ENCODE measurements around the gene MORN1. TPM values are rescaled to one million over a fixed set of nuclear protein-coding genes. Genes with fewer than 3 reads are reported as not detected.

The MORN1 gene
- total RNA-seq, 4 donors from 2014 or later: 3.0 to 34.0 (median 12.5) TPM

DNA sequence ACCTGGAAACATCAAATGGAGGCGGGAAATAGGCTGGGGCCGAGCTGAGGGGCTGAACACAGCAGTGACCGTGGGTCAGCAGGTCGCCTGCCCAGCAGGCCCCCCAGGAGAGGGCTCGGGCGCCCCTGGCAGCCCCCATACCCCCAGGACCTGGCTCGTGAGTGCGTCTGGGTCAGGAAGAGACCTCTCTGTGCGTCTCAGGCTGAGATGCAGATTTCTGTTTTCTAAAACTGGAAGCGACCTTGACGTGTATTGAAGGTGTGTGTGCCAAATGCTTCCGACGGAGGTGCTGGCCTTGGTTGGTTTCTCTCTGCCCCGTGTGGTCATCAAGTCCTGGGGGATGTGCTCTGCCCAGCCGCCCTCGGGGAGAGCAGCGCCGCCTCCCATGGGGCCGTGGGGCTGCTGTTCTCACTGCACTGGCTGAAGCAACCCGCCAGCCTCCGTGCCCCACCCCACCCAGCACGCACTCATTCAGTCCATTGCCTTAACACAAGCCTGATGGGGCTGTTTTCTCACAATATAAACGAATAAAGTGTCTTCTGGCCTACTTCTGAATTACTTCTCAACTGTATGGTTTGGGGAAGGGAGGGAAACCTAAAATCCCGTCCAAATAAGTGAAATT, 13.6 kb upstream of the MORN1 start:
- Histone ChIP-seq H3K36me3 (peaks cover 0 to 42% (median 9%) of the 10 kb centered on the region in 4 donors), H3K4me1 (no peaks in the 10 kb centered on the region), H3K27me3 (no peaks in the 10 kb centered on the region), H3K27ac (no peak overlapping the region), H3K4me3 (no peak overlapping the region), H3K9me3 (no peaks in the 10 kb centered on the region)
- in situ Hi-C loops (cut with MboI; ENCODE audit: low pct_ligation_motif_present in 1 of 4, low pct_unique_long_range_greater_than_20kb in 1 of 4, low sequenced_read_pairs in 3 of 4): loop anchor here in 2 of 4 donors (25.0 kb wide), 2 partner anchors 157 to 232 kb away; partner anchors contain the start of genes MMEL1 (in 1 of the 2) and TNFRSF14 (in 1 of the 2)
- no peak for DNase-seq
- intact Hi-C loops (cut with DNase I; ENCODE audit: low total_unique reads): no loop called here
- WGBS, 2 donors (ENCODE audit: low coverage in 1 of 2): 83 to 84% methylated on average over 5 to 24 of the region's 24 CpGs
- TF ChIP-seq, protein P1, sequence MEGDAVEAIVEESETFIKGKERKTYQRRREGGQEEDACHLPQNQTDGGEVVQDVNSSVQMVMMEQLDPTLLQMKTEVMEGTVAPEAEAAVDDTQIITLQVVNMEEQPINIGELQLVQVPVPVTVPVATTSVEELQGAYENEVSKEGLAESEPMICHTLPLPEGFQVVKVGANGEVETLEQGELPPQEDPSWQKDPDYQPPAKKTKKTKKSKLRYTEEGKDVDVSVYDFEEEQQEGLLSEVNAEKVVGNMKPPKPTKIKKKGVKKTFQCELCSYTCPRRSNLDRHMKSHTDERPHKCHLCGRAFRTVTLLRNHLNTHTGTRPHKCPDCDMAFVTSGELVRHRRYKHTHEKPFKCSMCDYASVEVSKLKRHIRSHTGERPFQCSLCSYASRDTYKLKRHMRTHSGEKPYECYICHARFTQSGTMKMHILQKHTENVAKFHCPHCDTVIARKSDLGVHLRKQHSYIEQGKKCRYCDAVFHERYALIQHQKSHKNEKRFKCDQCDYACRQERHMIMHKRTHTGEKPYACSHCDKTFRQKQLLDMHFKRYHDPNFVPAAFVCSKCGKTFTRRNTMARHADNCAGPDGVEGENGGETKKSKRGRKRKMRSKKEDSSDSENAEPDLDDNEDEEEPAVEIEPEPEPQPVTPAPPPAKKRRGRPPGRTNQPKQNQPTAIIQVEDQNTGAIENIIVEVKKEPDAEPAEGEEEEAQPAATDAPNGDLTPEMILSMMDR (IDR thresholded peaks at IDR 0.05): no peak
- no peak for TF ChIP-seq POLR2A (IDR thresholded peaks at IDR 0.05)
- TF ChIP-seq POLR2AphosphoS5 (IDR thresholded peaks at IDR 0.05): no peak
- no peak for TF ChIP-seq EP300 (IDR thresholded peaks at IDR 0.05; ENCODE audit: low read depth)

DNA sequence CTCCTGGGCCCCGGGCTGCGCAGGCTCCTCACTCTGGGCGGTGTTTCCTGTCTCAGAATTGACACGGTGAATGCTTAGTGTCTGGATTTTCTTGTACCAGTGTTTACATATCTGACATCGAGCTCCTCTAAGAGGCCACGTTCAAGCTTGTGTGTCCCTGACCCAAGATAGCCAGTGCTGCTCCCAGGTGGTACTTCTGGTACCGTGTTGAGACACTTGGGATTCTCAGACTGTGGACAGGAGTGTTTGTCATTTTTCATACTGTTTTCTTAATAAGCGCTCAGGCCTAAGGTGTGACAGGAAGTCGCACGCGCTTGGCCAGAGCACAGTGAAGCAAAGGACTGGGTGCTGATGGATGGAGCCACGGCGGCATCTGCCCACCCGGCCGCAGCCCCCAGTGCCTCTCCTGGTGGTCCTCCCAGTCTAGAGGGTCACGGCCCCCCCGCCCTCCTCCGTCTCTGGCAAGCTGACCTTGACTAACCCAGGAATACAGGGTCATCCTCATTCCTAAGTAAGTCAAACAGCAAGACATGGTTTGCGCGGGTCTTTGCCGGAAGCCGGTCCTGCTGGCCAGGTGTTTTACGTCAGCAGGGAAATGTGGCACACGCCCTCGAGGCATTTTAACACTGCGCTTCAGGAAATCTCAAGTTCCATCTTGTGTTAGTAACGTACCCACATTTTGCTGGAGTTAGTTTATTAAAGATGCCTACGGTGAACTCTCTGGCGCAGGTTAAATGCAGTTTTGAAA, 13.0 kb upstream of the MORN1 start:
- Histone ChIP-seq H3K36me3 (peaks cover 0 to 46% (median 11%) of the 10 kb centered on the region in 4 donors), H3K4me3 (no peak overlapping the region), H3K27me3 (no peaks in the 10 kb centered on the region), H3K27ac (no peak overlapping the region), H3K4me1 (no peaks in the 10 kb centered on the region), H3K9me3 (no peaks in the 10 kb centered on the region)
- TF ChIP-seq POLR2AphosphoS5 (IDR thresholded peaks at IDR 0.05) (no peak), POLR2A (IDR thresholded peaks at IDR 0.05) (no peak), EP300 (IDR thresholded peaks at IDR 0.05; ENCODE audit: low read depth) (no peak)
- TF ChIP-seq, protein P1 (IDR thresholded peaks at IDR 0.05): no peak
- in situ Hi-C loops (cut with MboI; ENCODE audit: low pct_ligation_motif_present in 1 of 4, low pct_unique_long_range_greater_than_20kb in 1 of 4, low sequenced_read_pairs in 3 of 4) (loop anchor here in 2 of 4 donors (25.0 kb wide), 2 partner anchors 158 to 233 kb away; partner anchors contain the start of genes MMEL1 (in 1 of the 2) and TNFRSF14 (in 1 of the 2)), intact Hi-C loops (cut with DNase I; ENCODE audit: low total_unique reads) (no loop called here)
- no peak for DNase-seq
- 78% methylated on average over 29 of the region's 29 CpGs; no CpG with 5 or more reads in 1 of the 2 donors for WGBS, 2 donors (ENCODE audit: low coverage in 1 of 2)

- H3K27me3 ChIP-seq: no peaks in the 10 kb centered on the region
- 85% methylated on average over 19 of the region's 19 CpGs; no CpG with 5 or more reads in 1 of the 2 donors for WGBS, 2 donors (ENCODE audit: low coverage in 1 of 2)
- H3K27ac ChIP-seq: no peak overlapping the region
- H3K36me3 ChIP-seq: peaks cover 0 to 49% (median 13%) of the 10 kb centered on the region in 4 donors
- in situ Hi-C loops (cut with MboI; ENCODE audit: low pct_ligation_motif_present in 1 of 4, low pct_unique_long_range_greater_than_20kb in 1 of 4, low sequenced_read_pairs in 3 of 4): loop anchor here in 2 of 4 donors (25.0 kb wide), 2 partner anchors 159 to 234 kb away; partner anchors contain the start of genes MMEL1 (in 1 of the 2) and TNFRSF14 (in 1 of the 2)
- intact Hi-C loops (cut with DNase I; ENCODE audit: low total_unique reads): no loop called here
- TF ChIP-seq EP300 (IDR thresholded peaks at IDR 0.05; ENCODE audit: low read depth) (no peak), POLR2AphosphoS5 (IDR thresholded peaks at IDR 0.05) (no peak), POLR2A (IDR thresholded peaks at IDR 0.05) (no peak)
- TF ChIP-seq, protein P1 (IDR thresholded peaks at IDR 0.05): no peak
- no peaks in the 10 kb centered on the region for H3K9me3 ChIP-seq
- H3K4me1 ChIP-seq: no peaks in the 10 kb centered on the region
- no peak for DNase-seq
- H3K4me3 ChIP-seq: no peak overlapping the region
Observed at GRCh38 chr1:2403273-2403672, 11.9 kb upstream of the MORN1 start.

DNA sequence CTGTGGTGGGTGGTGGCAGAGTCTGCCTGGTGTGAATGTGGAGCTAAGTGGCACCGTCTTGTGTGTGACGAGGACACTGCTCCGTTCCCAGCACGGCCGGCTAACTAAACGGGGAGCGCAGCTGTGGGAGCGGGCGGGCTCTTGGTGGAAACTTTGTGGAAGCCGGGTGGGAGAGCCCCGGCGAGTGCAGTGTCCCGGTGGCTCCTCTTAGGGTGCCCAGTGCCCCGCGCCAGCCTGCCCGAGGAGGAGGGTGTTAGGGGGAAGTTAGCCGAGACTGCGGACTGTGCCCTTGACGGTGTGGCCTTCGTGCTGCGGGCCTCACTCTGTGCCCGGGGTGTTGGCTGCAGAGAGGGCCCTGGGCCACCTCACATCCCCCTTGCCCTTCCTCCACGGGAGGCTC, 11.1 kb upstream of the MORN1 start:
- 91% methylated on average over 23 of the region's 23 CpGs; no CpG with 5 or more reads in 1 of the 2 donors for WGBS, 2 donors (ENCODE audit: low coverage in 1 of 2)
- TF ChIP-seq POLR2AphosphoS5 (IDR thresholded peaks at IDR 0.05) (no peak), EP300 (IDR thresholded peaks at IDR 0.05; ENCODE audit: low read depth) (no peak), POLR2A (IDR thresholded peaks at IDR 0.05) (no peak)
- TF ChIP-seq, protein P1 (IDR thresholded peaks at IDR 0.05): no peak
- Histone ChIP-seq H3K9me3 (no peaks in the 10 kb centered on the region), H3K4me1 (no peaks in the 10 kb centered on the region), H3K4me3 (no peak overlapping the region), H3K27ac (no peak overlapping the region), H3K27me3 (no peaks in the 10 kb centered on the region), H3K36me3 (peaks cover 0 to 54% (median 17%) of the 10 kb centered on the region in 4 donors)
- intact Hi-C loops (cut with DNase I; ENCODE audit: low total_unique reads) (no loop called here), in situ Hi-C loops (cut with MboI; ENCODE audit: low pct_ligation_motif_present in 1 of 4, low pct_unique_long_range_greater_than_20kb in 1 of 4, low sequenced_read_pairs in 3 of 4) (loop anchor here in 2 of 4 donors (25.0 kb wide), 2 partner anchors 160 to 235 kb away; partner anchors contain the start of genes MMEL1 (in 1 of the 2) and TNFRSF14 (in 1 of the 2))
- no peak for DNase-seq
